Fibroblast of the aortic adventitia (primary cell): ENCODE results near the gene SPARCL1. TPM values are rescaled to one million over a fixed set of nuclear protein-coding genes. Genes with fewer than 3 reads are reported as not detected.
"Not testable (repeated sequence)": the region's sequence is repeated elsewhere in the genome, so short reads cannot be mapped to it uniquely, and the experiment has no call there.

ENCODE experiments used
- DNase-seq: peaks from one replicate; pipeline ENCODE4 v3.0.0-alpha.2; 2010; ENCODE audit warnings: low read depth
- H3K4me3 ChIP-seq: 2 replicates; pipeline ENCODE4 v1.5.1; 2011; ENCODE audit warnings: low read depth, mild to moderate bottlenecking, control low read depth, low read length, moderate library complexity
- CTCF ChIP-seq: IDR thresholded peaks from 2 replicates; pipeline ENCODE4 v1.5.1; 2011; ENCODE audit warnings: mild to moderate bottlenecking, low read length, control low read depth, inconsistent platforms; ENCODE audit not compliant: insufficient read depth
- total RNA-seq: library from RNA; depleted of rRNA; stranded (reverse); fragments of >200 nt; gene quantifications from 2 replicates; pipeline ENCODE4 v1.2.3, GENCODE V29; 2012; ENCODE audit warnings: low replicate concordance

Gene SPARCL1
- total RNA-seq, 1 donor = not detected

DNA sequence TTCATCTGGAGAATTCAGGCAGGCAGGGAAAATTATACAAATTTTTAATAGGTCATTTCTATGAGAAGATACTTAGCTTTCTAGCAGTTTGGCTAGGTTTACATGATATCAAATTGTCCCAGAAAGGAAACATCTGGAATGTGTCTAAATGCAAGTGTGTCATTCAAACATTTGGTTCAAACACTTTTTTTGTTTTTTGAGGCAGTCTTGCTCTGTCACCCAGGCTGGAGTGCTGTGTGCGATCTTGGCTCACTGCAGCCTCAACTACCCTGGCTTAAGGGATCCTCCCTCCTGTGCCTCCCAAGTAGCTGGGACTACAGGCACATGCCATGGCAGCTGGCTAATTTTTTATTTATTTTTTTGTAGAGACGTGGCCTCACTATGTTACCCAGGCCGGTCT is 31.6 kb downstream of the SPARCL1 start:
- TF ChIP-seq CTCF = no peak
- DNase-seq = no peak
- no peak overlapping the region for H3K4me3 ChIP-seq

- peak; percentile 26 for TF ChIP-seq CTCF
- no peak overlapping the region for H3K4me3 ChIP-seq
- no peak for DNase-seq
Observed at GRCh38 chr4:87497159-87497558, 32.0 kb downstream of the SPARCL1 start.

DNA sequence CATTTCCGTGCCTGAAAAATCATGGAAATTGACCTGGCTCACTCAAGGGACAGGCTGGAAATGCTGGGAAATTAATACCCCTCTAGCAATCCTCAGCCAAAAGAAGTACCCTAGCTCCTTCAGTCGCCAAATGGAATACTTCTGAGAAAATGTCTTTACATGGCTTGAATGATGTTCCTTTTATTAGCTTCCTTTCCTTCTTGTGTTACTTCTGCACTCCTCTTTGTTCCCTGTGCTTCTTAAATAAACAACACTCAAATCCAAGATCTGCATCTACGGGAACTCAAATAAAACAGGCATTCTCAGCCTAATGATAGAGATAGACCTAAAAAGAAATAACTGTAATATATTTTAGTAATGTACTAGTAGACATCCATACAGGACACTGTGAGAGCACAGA is 36.1 kb downstream of the SPARCL1 start:
- TF ChIP-seq CTCF = no peak
- DNase-seq = no peak
- no peak overlapping the region for H3K4me3 ChIP-seq

GRCh38 chr4:87491851-87492250 is 37.3 kb downstream of the SPARCL1 start:
- H3K4me3 ChIP-seq, DNase-seq: not testable (repeated sequence)

DNA sequence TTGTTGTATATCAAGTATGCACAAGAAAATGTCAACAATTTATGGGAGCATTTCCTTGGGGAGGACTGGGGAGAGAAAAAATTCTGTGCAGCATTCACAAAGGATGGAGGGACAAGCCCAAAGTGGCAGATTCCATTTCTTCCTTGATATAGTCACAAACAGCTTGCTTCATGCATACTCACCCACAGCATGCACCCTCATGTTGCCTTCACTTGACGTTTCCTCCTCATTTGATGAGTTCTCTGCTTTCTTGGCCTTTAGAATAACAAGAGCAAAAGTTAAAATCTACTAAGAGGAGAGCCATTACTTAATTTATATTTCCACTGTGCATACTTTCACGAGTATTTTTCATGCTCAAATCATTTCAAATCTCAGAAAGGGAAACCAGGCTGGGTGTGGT is 37.7 kb downstream of the SPARCL1 start:
- no peak overlapping the region for H3K4me3 ChIP-seq
- DNase-seq = no peak
- no peak for TF ChIP-seq CTCF

GRCh38 chr4:87490664-87491369 is 38.4 kb downstream of the SPARCL1 start:
- H3K4me3 ChIP-seq = no peak overlapping the region
- TF ChIP-seq CTCF = no peak
- no peak for DNase-seq

DNA sequence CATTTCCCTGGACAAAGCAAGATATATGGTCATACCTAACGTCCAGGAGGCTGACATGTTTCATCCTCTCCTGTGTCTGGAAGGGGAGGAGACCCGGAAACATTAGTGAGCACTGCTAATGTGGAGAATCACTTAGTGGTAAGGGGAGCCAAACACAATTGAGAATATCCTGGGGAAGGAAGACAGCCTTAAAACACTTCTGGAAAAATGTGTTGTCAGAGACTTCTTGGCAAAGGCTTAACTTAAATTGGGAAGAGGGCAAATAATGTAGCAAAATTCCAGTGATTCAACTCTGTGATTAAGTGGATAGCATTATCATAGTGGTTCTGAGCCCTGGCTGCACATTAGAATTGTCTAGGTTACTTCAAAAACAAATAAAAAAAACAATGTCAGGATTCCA is 39.5 kb downstream of the SPARCL1 start:
- no peak overlapping the region for H3K4me3 ChIP-seq
- TF ChIP-seq CTCF = no peak
- DNase-seq = peak; percentile 71

GRCh38 chr4:87488666-87489065 is 40.5 kb downstream of the SPARCL1 start:
- not testable (repeated sequence) for H3K4me3 ChIP-seq, DNase-seq

DNA sequence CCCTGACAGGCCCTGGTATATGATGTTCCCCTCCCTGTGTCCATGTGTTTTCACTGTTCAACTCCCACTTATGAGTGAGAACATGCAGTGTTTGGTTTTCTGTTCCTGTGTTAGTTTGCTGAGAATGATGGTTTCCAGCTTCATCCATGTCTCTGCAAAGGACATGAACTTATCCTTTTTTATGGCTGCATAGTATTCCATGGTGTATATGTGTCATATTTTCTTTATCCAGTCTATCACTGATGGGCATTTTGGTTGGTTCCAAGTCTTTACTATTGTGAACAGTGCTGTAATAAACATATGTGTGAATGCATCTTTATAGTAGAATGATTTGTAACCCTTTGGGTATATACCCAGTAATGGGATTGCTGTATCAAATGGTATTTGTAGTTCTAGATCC is 45.9 kb downstream of the SPARCL1 start:
- H3K4me3 ChIP-seq, DNase-seq: not testable (repeated sequence)
